Measurements from ENCODE around the gene APAF1. TPM values are rescaled to one million over a fixed set of nuclear protein-coding genes. Genes with fewer than 3 reads are reported as not detected.

APAF1 gene
- total and polyA plus RNA-seq, 9 of the 15 experiments (the other 6 are each of a cell fraction or from before 2014, with no cell fraction given), result 5.1 to 15.7 (median 9.9) TPM

DNA sequence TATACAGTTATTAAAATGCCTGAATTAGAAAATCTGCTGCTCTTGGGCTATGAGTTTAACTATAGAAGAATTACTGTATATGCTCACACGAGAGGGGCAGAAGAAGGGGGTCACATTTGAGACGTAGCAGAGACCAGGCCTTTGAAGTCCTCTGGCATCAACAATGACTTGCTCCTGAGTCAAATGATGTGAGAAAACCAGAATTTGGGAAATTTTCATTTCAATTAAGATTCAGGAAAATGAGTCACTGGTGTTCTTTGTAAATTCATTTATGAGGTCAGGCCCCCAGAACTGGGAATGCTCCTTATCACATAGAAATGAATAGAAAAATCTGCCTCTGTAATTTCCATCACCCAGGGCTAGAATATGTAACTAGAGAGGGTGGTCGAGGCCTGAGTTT, 92.9 kb downstream of the APAF1 start:
- no peak for FAIRE-seq

More for the DNA sequence above, 92.9 kb downstream of the APAF1 start:
- no peak for ATAC-seq
- BruUV-seq (replicated peaks), result no TSS peak
- Histone ChIP-seq H3K79me2 (ENCODE audit: control insufficient read depth, insufficient read depth, low read length) (no peaks in the 10 kb centered on the region), H3K4me1 (replicated peaks in 1 of 2; ENCODE audit: control insufficient read depth in 2 of 2, insufficient read depth in 2 of 2, low read length in 2 of 2) (peaks cover 2 to 8% of the 10 kb centered on the region in 2 experiments; a peak in 3 of 5 replicates), H3K27me3 (ENCODE audit: control insufficient read depth in 2 of 2, insufficient read depth in 2 of 2, low read length in 2 of 2) (peaks cover 7 to 28% of the 10 kb centered on the region in 2 experiments; a peak in 3 of 5 replicates), H3K9ac (ENCODE audit: insufficient read depth in 1 of 2, low read depth in 2 of 2, low read length in 2 of 2) (no peak overlapping the region), H3K4me2 (ENCODE audit: insufficient read depth, low read length) (no peak overlapping the region), H3K36me3 (ENCODE audit: control insufficient read depth, insufficient read depth, low read length) (no peaks in the 10 kb centered on the region), H3K9me1 (ENCODE audit: control insufficient read depth, insufficient read depth, low read length) (no peaks in the 10 kb centered on the region), H3K4me3 (no peak overlapping the region), H3K27ac (ENCODE audit: extremely low read depth, low read depth, low read length) (no peak overlapping the region), H4K20me1 (replicated peaks; ENCODE audit: control insufficient read depth, insufficient read depth, low read length) (no peaks in the 10 kb centered on the region), H2AFZ (ENCODE audit: low read depth, low read length) (no peak overlapping the region), H3K9me3 (replicated peaks; ENCODE audit: control insufficient read depth, insufficient read depth, low read depth, low read length) (no peaks in the 10 kb centered on the region)
- 38% methylated on average over 3 of the region's 3 CpGs for WGBS (ENCODE audit: insufficient coverage, low coverage, missing lambda C conversion rate)
- CTCF ChIA-PET (ENCODE audit: low intra/inter-chr PET ratio), result interaction anchor here (0.5 kb wide), 1 partner anchor 1474 kb away, joined by 3 read pairs; no protein-coding TSS in a partner anchor
- TF ChIP-seq NCOA4 (IDR thresholded peaks at IDR 0.05; ENCODE audit: partially characterized antibody) (no peak), SPI1 (IDR thresholded peaks at IDR 0.05; ENCODE audit: borderline replicate concordance, low read depth, low read length) (no peak), C11orf30 (IDR thresholded peaks at IDR 0.05; ENCODE audit: low read depth) (no peak), RCOR1 (IDR thresholded peaks at IDR 0.05; ENCODE audit: borderline replicate concordance in 1 of 2, low read depth in 2 of 2, low read length in 2 of 2) (no peak), ELF4 (CRISPR knock-in tag; IDR thresholded peaks at IDR 0.05) (no peak), ZNF583 (CRISPR knock-in tag; IDR thresholded peaks at IDR 0.05) (no peak), TGIF2 (CRISPR knock-in tag; IDR thresholded peaks at IDR 0.05) (no peak), POLR2AphosphoS2 (IDR thresholded peaks at IDR 0.05; ENCODE audit: low read length) (no peak), CREM (IDR thresholded peaks at IDR 0.05; ENCODE audit: low read depth) (no peak)
- TF ChIP-seq, protein P1, sequence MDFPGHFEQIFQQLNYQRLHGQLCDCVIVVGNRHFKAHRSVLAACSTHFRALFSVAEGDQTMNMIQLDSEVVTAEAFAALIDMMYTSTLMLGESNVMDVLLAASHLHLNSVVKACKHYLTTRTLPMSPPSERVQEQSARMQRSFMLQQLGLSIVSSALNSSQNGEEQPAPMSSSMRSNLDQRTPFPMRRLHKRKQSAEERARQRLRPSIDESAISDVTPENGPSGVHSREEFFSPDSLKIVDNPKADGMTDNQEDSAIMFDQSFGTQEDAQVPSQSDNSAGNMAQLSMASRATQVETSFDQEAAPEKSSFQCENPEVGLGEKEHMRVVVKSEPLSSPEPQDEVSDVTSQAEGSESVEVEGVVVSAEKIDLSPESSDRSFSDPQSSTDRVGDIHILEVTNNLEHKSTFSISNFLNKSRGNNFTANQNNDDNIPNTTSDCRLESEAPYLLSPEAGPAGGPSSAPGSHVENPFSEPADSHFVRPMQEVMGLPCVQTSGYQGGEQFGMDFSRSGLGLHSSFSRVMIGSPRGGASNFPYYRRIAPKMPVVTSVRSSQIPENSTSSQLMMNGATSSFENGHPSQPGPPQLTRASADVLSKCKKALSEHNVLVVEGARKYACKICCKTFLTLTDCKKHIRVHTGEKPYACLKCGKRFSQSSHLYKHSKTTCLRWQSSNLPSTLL (IDR thresholded peaks at IDR 0.05), result no peak
- in situ Hi-C loops (cut with MboI) (no loop called here), intact Hi-C loops (cut with micrococcal nuclease) (no loop called here)
- POLR2A ChIA-PET, result interaction anchor here (0.7 to 0.9 kb wide), 2 partner anchors 14 to 140 kb away, joined by 3 read pairs; no protein-coding TSS in a partner anchor
- DNase-seq (ENCODE audit: extremely low read depth in 1 of 4, low spot score in 3 of 4), result no peak

Measured in K562 (cell line).